Naive thymus-derived CD4-positive, alpha-beta T cell (primary cell): ENCODE measurements around the gene RPL5. TPM values are rescaled to one million over a fixed set of nuclear protein-coding genes. Genes with fewer than 3 reads are reported as not detected.
A peak's percentile ranks its signal among the peaks of the same experiment; 100 is the strongest.

Experiments
- ATAC-seq: fragments of 150-1000 bp; cut with Tn5 transposase; 2 replicates; pipeline ENCODE4 v1.10.0; 2021; ENCODE audit warnings: mild to moderate bottlenecking, moderate library complexity
- CTCF ChIA-PET: fragments of 350-600 bp; sonication (Branson Sonifier 250); formaldehyde crosslinking; loops from one replicate; lab custom pipeline; 2021; ENCODE audit warnings: antibody characterized with exemption; lab: Charles Lee
- POLR2A ChIA-PET: fragments of 350-600 bp; sonication (Branson Sonifier 250); formaldehyde crosslinking; loops from one replicate; lab custom pipeline; 2021; ENCODE audit warnings: antibody characterized with exemption, inconsistent platforms; lab: Charles Lee
- DNase-seq, 9 donors: peaks; one replicate each; pipeline versions ENCODE4 v3.0.0 to v3.0.0-alpha.2; 2020 to 2022; ENCODE audit warnings: mixed read lengths in 1 of 9
- H3K27ac ChIP-seq: one replicate; pipeline ENCODE4 v1.7.0; 2013; ENCODE audit warnings: mild to moderate bottlenecking, low read depth, low read length, moderate library complexity
- H3K27me3 ChIP-seq, 2 donors: one replicate each; pipeline ENCODE4 v1.7.0; 2013; ENCODE audit warnings: low read length in 2 of 2, mild to moderate bottlenecking in 2 of 2, moderate library complexity in 2 of 2; ENCODE audit not compliant: control insufficient read depth in 2 of 2, insufficient read depth in 2 of 2
- H3K36me3 ChIP-seq, 3 experiments: 1 replicate in 2 of 3; 2 replicates in 1 of 3; pipeline ENCODE4 v1.7.0; 2013; ENCODE audit warnings: low read length in 3 of 3, mild to moderate bottlenecking in 3 of 3, moderate library complexity in 1 of 3; ENCODE audit not compliant: insufficient read depth in 3 of 3, control insufficient read depth in 2 of 3
- H3K4me1 ChIP-seq, 2 donors: one replicate each; pipeline ENCODE4 v1.7.0; 2013; ENCODE audit warnings: low read length in 2 of 2, mild to moderate bottlenecking in 2 of 2, moderate library complexity in 1 of 2; ENCODE audit not compliant: control insufficient read depth in 2 of 2, insufficient read depth in 2 of 2
- H3K4me3 ChIP-seq: 2 replicates; pipeline ENCODE4 v1.7.0; 2013; ENCODE audit warnings: mild to moderate bottlenecking, low read length
- H3K9me3 ChIP-seq, 3 experiments: 1 replicate in 2 of 3; 2 replicates in 1 of 3; pipeline ENCODE4 v1.7.0; 2013; ENCODE audit warnings: low read length in 3 of 3; ENCODE audit not compliant: control insufficient read depth in 2 of 3
- H3K27ac Mint-ChIP-seq, 9 donors: one replicate each; pipeline ENCODE4 v1.8.0; 2020 to 2022; ENCODE audit warnings: mixed read lengths in 9 of 9, mild to moderate bottlenecking in 8 of 9, moderate library complexity in 5 of 9, inconsistent platforms in 2 of 9
- H3K27me3 Mint-ChIP-seq, 5 donors: one replicate each; pipeline ENCODE4 v1.8.0; 2021 to 2022; ENCODE audit warnings: mixed read lengths in 5 of 5, mild to moderate bottlenecking in 1 of 5
- H3K36me3 Mint-ChIP-seq, 5 donors: one replicate each; pipeline ENCODE4 v1.8.0; 2020 to 2022; ENCODE audit warnings: mixed read lengths in 5 of 5, mild to moderate bottlenecking in 3 of 5, inconsistent platforms in 1 of 5
- H3K4me1 Mint-ChIP-seq, 7 donors: one replicate each; pipeline ENCODE4 v1.8.0; 2020 to 2022; ENCODE audit warnings: mixed read lengths in 7 of 7, mild to moderate bottlenecking in 3 of 7, inconsistent platforms in 1 of 7
- H3K4me3 Mint-ChIP-seq, 10 donors: one replicate each; pipeline ENCODE4 v1.8.0; 2020 to 2022; ENCODE audit warnings: mild to moderate bottlenecking in 10 of 10, mixed read lengths in 10 of 10, moderate library complexity in 6 of 10, inconsistent platforms in 2 of 10
- H3K9me3 Mint-ChIP-seq, 11 donors: one replicate each; pipeline ENCODE4 v1.8.0; 2020 to 2022; ENCODE audit warnings: mixed read lengths in 11 of 11, mild to moderate bottlenecking in 4 of 11, inconsistent platforms in 1 of 11, moderate library complexity in 1 of 11
- intact Hi-C, 2 donors: fragments of 100-400 bp; cut with micrococcal nuclease; formaldehyde crosslinking; loops; one replicate each; pipeline ENCODE4 v1.15.1; 2023
- polyA plus RNA-seq, 2 donors: library from polyadenylated mRNA; unstranded; fragments of 300-500 nt; fragmentation: Illumina TruSeq; gene quantifications; one replicate each; pipeline ENCODE4 v1.2.3, GENCODE V29; 2021
- total RNA-seq, 6 experiments: library from RNA in 5 of 6; stranded (reverse) in 5 of 6; gene quantifications; 1 replicate in 5 of 6; 2 replicates in 1 of 6; pipeline ENCODE4 v1.2.3 and lab custom pipeline; 2021 to 2026

Gene RPL5
- total and polyA plus RNA-seq, 7 experiments from 2014 or later, result 764 to 3,358 (median 1,635) TPM

DNA sequence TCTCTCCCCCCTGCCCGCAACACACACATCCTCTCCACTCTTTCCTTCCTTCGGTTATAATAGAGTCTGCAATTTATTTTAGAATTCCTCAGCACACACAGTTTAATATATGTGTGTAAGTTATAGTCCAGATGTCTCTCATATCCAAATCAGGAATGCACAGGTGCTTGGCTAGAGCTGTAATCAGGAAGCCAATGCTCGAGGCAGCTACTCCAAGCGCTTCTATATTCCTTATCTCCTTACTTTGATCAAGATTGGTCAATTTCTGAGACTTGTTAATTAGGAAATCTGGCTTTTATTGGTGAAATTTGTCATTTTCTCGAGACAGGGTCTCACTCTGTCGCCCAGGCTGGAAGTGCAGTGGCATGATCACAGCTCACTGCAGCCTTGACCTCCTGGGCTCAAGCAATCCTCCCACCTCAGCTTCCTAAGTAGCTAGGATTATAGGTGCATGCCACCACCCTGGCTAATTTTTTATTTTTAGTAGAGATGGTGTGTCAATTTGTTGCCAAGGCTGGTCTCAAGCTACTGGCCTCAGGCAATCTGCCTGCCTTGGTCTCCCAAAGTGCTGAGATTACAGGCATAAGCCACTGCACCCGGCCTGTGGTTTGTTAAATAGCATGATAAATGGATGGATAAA lies 27.7 kb downstream of the RPL5 start:
- peaks cover 12 to 26% (median 17%) of the 10 kb centered on the region in 7 donors for H3K4me1 Mint-ChIP-seq
- H3K4me3 ChIP-seq, result peak overlapping the region; percentile 17
- H3K27ac Mint-ChIP-seq, result peak overlapping the region; percentile 29 to 83 (median 55)
- H3K4me3 Mint-ChIP-seq, result peak overlapping the region; percentile 5 to 80 (median 70)
- peak overlapping the region; percentile 43 for H3K27ac ChIP-seq
- no peaks in the 10 kb centered on the region for H3K36me3 ChIP-seq
- ATAC-seq (peak; percentile 2), DNase-seq (no peak)
- H3K27me3 ChIP-seq, result no peaks in the 10 kb centered on the region
- H3K4me1 ChIP-seq, result peaks cover 0 to 3% of the 10 kb centered on the region in 2 donors
- intact Hi-C loops, result loop anchor here (1.0 to 5.0 kb wide), 10 partner anchors 27 to 862 kb away; partner anchors contain the start of genes MTF2 (in 2 of the 2) and RPL5 (in 1 of the 2)
- H3K27me3 Mint-ChIP-seq, result no peaks in the 10 kb centered on the region
- ChIA-PET POLR2A (interaction anchor here (0.6 to 2.8 kb wide), 11 partner anchors 9 to 134 kb away, joined by 3 to 31 read pairs (median 5); partner anchors contain the start of gene DIPK1A), CTCF (interaction anchor here (0.5 to 6.6 kb wide), 31 partner anchors 9 to 258 kb away, joined by 3 to 121 read pairs (median 6); partner anchors contain the start of gene DIPK1A)
- peaks cover 0 to 2% (median 0%) of the 10 kb centered on the region in 11 donors for H3K9me3 Mint-ChIP-seq
- H3K36me3 Mint-ChIP-seq, result peaks cover 2 to 9% (median 7%) of the 10 kb centered on the region in 5 donors
- H3K9me3 ChIP-seq, result no peaks in the 10 kb centered on the region

GRCh38 chr1:92862605-92863004 lies 30.8 kb downstream of the RPL5 start:
- DNase-seq (no peak), ATAC-seq (no peak)
- Histone ChIP-seq H3K4me1 (peaks cover 0 to 3% of the 10 kb centered on the region in 2 donors), H3K27me3 (no peaks in the 10 kb centered on the region), H3K27ac (no peak overlapping the region), H3K36me3 (no peaks in the 10 kb centered on the region), H3K4me3 (no peak overlapping the region), H3K9me3 (no peaks in the 10 kb centered on the region)
- intact Hi-C loops, result no loop called here
- Mint-ChIP-seq H3K27ac (peak overlapping the region in 6 of 9 donors; percentile 3 to 71 (median 38)), H3K4me3 (no peak overlapping the region), H3K36me3 (peaks cover 0 to 7% (median 6%) of the 10 kb centered on the region in 5 donors), H3K27me3 (no peaks in the 10 kb centered on the region), H3K9me3 (no peaks in the 10 kb centered on the region), H3K4me1 (peaks cover 7 to 23% (median 16%) of the 10 kb centered on the region in 7 donors)
- CTCF ChIA-PET, result interaction anchor here (0.9 to 3.8 kb wide), 3 partner anchors 99 to 139 kb away, joined by 3 to 38 read pairs (median 9); partner anchors contain the start of gene DIPK1A
- POLR2A ChIA-PET, result interaction anchor here (1.2 to 1.7 kb wide), 3 partner anchors 31 to 98 kb away, joined by 3 to 5 read pairs (median 3); partner anchors contain the start of genes DIPK1A and RPL5

DNA sequence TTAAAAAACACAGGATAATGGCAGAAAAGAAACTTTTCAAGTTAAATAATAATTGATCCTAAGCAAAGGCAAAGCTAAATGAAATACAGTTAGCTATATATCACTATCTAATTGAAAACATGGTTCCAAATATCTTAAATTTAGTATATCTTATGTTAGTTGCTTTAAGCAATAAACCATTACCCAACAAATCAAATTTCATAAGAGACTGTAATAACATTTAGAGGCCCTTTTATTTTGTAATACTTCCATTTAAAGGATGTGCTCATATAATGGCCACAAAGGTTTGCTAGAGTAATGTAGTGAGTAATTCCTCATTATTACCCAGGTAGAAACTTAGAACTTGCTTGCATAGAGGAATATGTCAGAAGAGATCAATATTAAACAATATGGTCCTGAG lies 32.3 kb downstream of the RPL5 start:
- Histone ChIP-seq H3K27me3 (no peaks in the 10 kb centered on the region), H3K27ac (no peak overlapping the region), H3K4me1 (no peaks in the 10 kb centered on the region), H3K9me3 (no peaks in the 10 kb centered on the region), H3K36me3 (no peaks in the 10 kb centered on the region), H3K4me3 (no peak overlapping the region)
- Mint-ChIP-seq H3K36me3 (peaks cover 0 to 10% (median 6%) of the 10 kb centered on the region in 5 donors), H3K4me1 (peaks cover 5 to 19% (median 9%) of the 10 kb centered on the region in 7 donors), H3K4me3 (no peak overlapping the region), H3K9me3 (no peaks in the 10 kb centered on the region), H3K27ac (peak overlapping the region in 2 of 9 donors; percentile 13 to 57), H3K27me3 (no peaks in the 10 kb centered on the region)
- DNase-seq (no peak), ATAC-seq (no peak)
- POLR2A ChIA-PET, result interaction anchor here (1.0 to 1.7 kb wide), 3 partner anchors 92 to 96 kb away, joined by 3 to 7 read pairs (median 5); partner anchors contain the start of gene DIPK1A
- CTCF ChIA-PET, result interaction anchor here (0.6 to 3.8 kb wide), 3 partner anchors 30 to 97 kb away, joined by 3 to 38 read pairs (median 3); partner anchors contain the start of gene DIPK1A
- intact Hi-C loops, result no loop called here

DNA sequence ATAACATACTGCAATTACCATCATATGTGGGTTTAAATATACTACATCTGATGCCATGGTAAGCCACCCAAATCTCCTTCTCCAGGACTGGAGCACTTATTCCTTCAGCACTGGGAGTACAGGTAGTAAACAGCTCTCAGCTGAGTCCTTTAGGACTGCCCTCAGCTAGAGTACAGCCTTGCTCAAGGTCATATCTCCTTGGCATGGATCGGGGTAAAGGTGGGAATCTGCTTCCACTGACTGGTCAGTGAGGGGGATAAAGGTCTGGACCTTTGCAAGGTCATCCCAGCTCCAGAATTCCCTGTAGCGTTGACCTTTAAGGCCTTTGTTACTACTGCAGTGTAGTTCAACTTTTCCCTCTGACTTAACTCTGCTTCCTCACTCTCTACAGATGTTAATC lies 38.8 kb downstream of the RPL5 start:
- Mint-ChIP-seq H3K27me3 (no peaks in the 10 kb centered on the region), H3K9me3 (peaks cover 0 to 5% (median 0%) of the 10 kb centered on the region in 11 donors), H3K27ac (peak overlapping the region in 6 of 9 donors; percentile 17 to 80 (median 45)), H3K4me1 (peaks cover 0 to 32% (median 22%) of the 10 kb centered on the region in 7 donors), H3K36me3 (peaks cover 6 to 36% (median 30%) of the 10 kb centered on the region in 5 donors), H3K4me3 (peak overlapping the region in 3 of 10 donors; percentile 40 to 51 (median 43))
- CTCF ChIA-PET, result interaction anchor here (1.5 kb wide), 1 partner anchor 90 kb away, joined by 4 read pairs; the partner anchor contains the start of gene DIPK1A
- POLR2A ChIA-PET, result no interaction called here
- peaks cover 0 to 4% of the 10 kb centered on the region in 2 donors for H3K4me1 ChIP-seq
- no peak overlapping the region for H3K27ac ChIP-seq
- peaks cover 0 to 4% (median 0%) of the 10 kb centered on the region in 3 experiments for H3K9me3 ChIP-seq
- H3K4me3 ChIP-seq, result no peak overlapping the region
- H3K27me3 ChIP-seq, result no peaks in the 10 kb centered on the region
- H3K36me3 ChIP-seq, result peaks cover 0 to 10% (median 0%) of the 10 kb centered on the region in 3 experiments
- intact Hi-C loops, result no loop called here
- DNase-seq (no peak), ATAC-seq (no peak)

- POLR2A ChIA-PET, result interaction anchor here (1.2 kb wide), 1 partner anchor 33 kb away, joined by 4 read pairs; no protein-coding TSS in a partner anchor
- ATAC-seq, result no peak
Observed at GRCh38 chr1:92872719-92873118, 40.9 kb downstream of the RPL5 start.

DNA sequence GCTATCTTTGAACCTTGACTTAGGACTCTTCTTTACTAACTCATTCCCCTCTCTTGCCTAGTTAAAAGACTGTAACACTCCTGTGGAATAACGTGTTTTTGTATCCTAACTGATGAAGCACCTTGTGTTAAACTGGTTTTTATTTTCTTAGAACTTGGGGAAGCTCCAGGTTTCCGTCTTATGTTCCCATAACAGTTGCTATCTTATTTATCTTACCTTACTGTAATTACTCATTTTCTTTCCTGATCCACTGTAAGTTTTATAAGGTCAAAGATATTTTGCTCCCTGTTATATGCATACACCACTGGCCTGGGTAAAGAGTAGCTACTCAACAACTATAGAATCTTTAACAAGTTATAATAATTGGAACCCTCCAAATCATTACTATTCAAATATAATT lies 43.1 kb downstream of the RPL5 start:
- peak overlapping the region in 2 of 9 donors; percentile 32 to 63 for H3K27ac Mint-ChIP-seq
- H3K27me3 Mint-ChIP-seq, result no peaks in the 10 kb centered on the region
- POLR2A ChIA-PET, result interaction anchor here (0.5 to 0.8 kb wide), 2 partner anchors 9 to 110 kb away, joined by 3 to 4 read pairs; no protein-coding TSS in a partner anchor

More at GRCh38 chr1:92872719-92873118, 40.9 kb downstream of the RPL5 start:
- no peak overlapping the region for H3K4me3 Mint-ChIP-seq
- peaks cover 0 to 5% (median 0%) of the 10 kb centered on the region in 11 donors for H3K9me3 Mint-ChIP-seq
- Histone ChIP-seq H3K27me3 (no peaks in the 10 kb centered on the region), H3K4me3 (no peak overlapping the region), H3K36me3 (peaks cover 0 to 10% (median 0%) of the 10 kb centered on the region in 3 experiments), H3K27ac (no peak overlapping the region), H3K4me1 (peaks cover 8 to 17% of the 10 kb centered on the region in 2 donors), H3K9me3 (peaks cover 0 to 4% (median 0%) of the 10 kb centered on the region in 3 experiments)
- peak overlapping the region in 1 of 9 donors; percentile 41 for H3K27ac Mint-ChIP-seq
- peaks cover 10 to 45% (median 39%) of the 10 kb centered on the region in 7 donors for H3K4me1 Mint-ChIP-seq
- intact Hi-C loops, result no loop called here
- no peaks in the 10 kb centered on the region for H3K27me3 Mint-ChIP-seq
- peaks cover 6 to 28% (median 27%) of the 10 kb centered on the region in 5 donors for H3K36me3 Mint-ChIP-seq
- CTCF ChIA-PET, result interaction anchor here (2.6 kb wide), 1 partner anchor 89 kb away, joined by 7 read pairs; the partner anchor contains the start of gene DIPK1A
- no peak for DNase-seq

More for the DNA sequence above, 43.1 kb downstream of the RPL5 start:
- H3K4me1 ChIP-seq, result peaks cover 15 to 17% of the 10 kb centered on the region in 2 donors
- peaks cover 0 to 5% (median 0%) of the 10 kb centered on the region in 11 donors for H3K9me3 Mint-ChIP-seq
- intact Hi-C loops, result loop anchor here in 1 of 2 donors (5.0 kb wide), 1 partner anchor 77 kb away; no protein-coding TSS in a partner anchor
- H3K4me3 Mint-ChIP-seq, result no peak overlapping the region
- no peak overlapping the region for H3K27ac ChIP-seq
- H3K27me3 ChIP-seq, result no peaks in the 10 kb centered on the region
- H3K9me3 ChIP-seq, result peaks cover 0 to 4% (median 0%) of the 10 kb centered on the region in 3 experiments
- H3K36me3 Mint-ChIP-seq, result peaks cover 6 to 31% (median 27%) of the 10 kb centered on the region in 5 donors
- H3K36me3 ChIP-seq, result peaks cover 0 to 10% (median 0%) of the 10 kb centered on the region in 3 experiments
- no peak for DNase-seq
- CTCF ChIA-PET, result interaction anchor here (2.6 kb wide), 1 partner anchor 86 kb away, joined by 7 read pairs; the partner anchor contains the start of gene DIPK1A
- no peak overlapping the region for H3K4me3 ChIP-seq
- ATAC-seq, result no peak
- H3K4me1 Mint-ChIP-seq, result peaks cover 18 to 45% (median 39%) of the 10 kb centered on the region in 7 donors
